K562 (cell line): ENCODE results near the gene OR2T10. TPM values are rescaled to one million over a fixed set of nuclear protein-coding genes. Genes with fewer than 3 reads are reported as not detected.
"Not testable (repeated sequence)": the region's sequence is repeated elsewhere in the genome, so short reads cannot be mapped to it uniquely, and the experiment has no call there.

Experiments used
- ATAC-seq: fragments of 200-7000 bp; cut with Tn5 transposase; 3 replicates; pipeline ENCODE4 v1.9.1; 2020; ENCODE audit warnings: moderate library complexity
- BruUV-seq: library from RNA; stranded (reverse); fragments of 400-500 nt; replicated peaks from 2 replicates; lab custom pipeline; 2021; lab: Mats Ljungman, UMichigan
- CTCF ChIA-PET: fragments of 300-600 bp; formaldehyde crosslinking; extraction: SDS; loops from one replicate; lab custom pipeline; 2021; ENCODE audit warnings: low intra/inter-chr PET ratio; lab: Yijun Ruan, JAX
- POLR2A ChIA-PET: fragments of 300-600, 350-650 bp; sonication (Branson Sonifier 250); formaldehyde crosslinking; extraction: SDS; loops from one replicate; lab custom pipeline; 2021; ENCODE audit warnings: antibody characterized with exemption, inconsistent platforms; lab: Yijun Ruan, JAX
- DNase-seq, 4 experiments: peaks; one replicate each; pipeline versions ENCODE4 v3.0.0 to v3.0.0-alpha.2; 2011 to 2018; ENCODE audit warnings: low spot score in 3 of 4, mixed read lengths in 3 of 4; ENCODE audit errors: extremely low read depth in 1 of 4
- FAIRE-seq: peaks from 2 replicates; lab custom pipeline; 2011; peaks lifted over from hg19 to GRCh38; lab: Jason Lieb, UNC
- H2AFZ ChIP-seq: 2 replicates; pipeline ENCODE4 v1.6.0; 2011; ENCODE audit warnings: low read depth, low read length, control low read depth, inconsistent platforms
- H3K27ac ChIP-seq: fragments of 200-600 bp; 3 replicates; pipeline ENCODE4 v1.8.0; 2011; ENCODE audit warnings: low read depth, mild to moderate bottlenecking, control low read depth, inconsistent platforms, low read length, moderate library complexity, mixed read lengths; ENCODE audit errors: extremely low read depth
- H3K27me3 ChIP-seq, 2 experiments: fragments of 300-600 bp in 1 of 2; 2 replicates in 1 of 2; 3 replicates in 1 of 2; pipeline versions ENCODE4 v1.6.0 to v1.8.0; 2011; ENCODE audit warnings: inconsistent platforms in 2 of 2, low read length in 2 of 2, mild to moderate bottlenecking in 1 of 2, mixed read lengths in 1 of 2, moderate library complexity in 1 of 2; ENCODE audit not compliant: control insufficient read depth in 2 of 2, insufficient read depth in 2 of 2
- H3K36me3 ChIP-seq: fragments of 300-600 bp; 3 replicates; pipeline ENCODE4 v1.8.0; 2011; ENCODE audit warnings: mild to moderate bottlenecking, low read length, inconsistent platforms; ENCODE audit not compliant: control insufficient read depth, insufficient read depth
- H3K4me1 ChIP-seq, 2 experiments: fragments of 200-600 bp in 1 of 2; replicated peaks in 1 of 2; 2 replicates in 1 of 2; 3 replicates in 1 of 2; pipeline versions ENCODE4 v1.5.1 to v1.8.0; 2011; ENCODE audit warnings: inconsistent platforms in 2 of 2, low read length in 2 of 2, mild to moderate bottlenecking in 1 of 2, mixed read lengths in 1 of 2, moderate library complexity in 1 of 2; ENCODE audit not compliant: control insufficient read depth in 2 of 2, insufficient read depth in 2 of 2
- H3K4me2 ChIP-seq: 2 replicates; pipeline ENCODE4 v1.6.1; 2011; ENCODE audit warnings: low read length, control low read depth, inconsistent platforms, mixed read lengths; ENCODE audit not compliant: insufficient read depth
- H3K4me3 ChIP-seq: fragments of 200-600 bp; sonication (generic), shearing (Covaris generic); 2 replicates; pipeline ENCODE4 v1.5.1; 2016; ENCODE audit warnings: control low read depth, inconsistent platforms
- H3K79me2 ChIP-seq: fragments of 200-600 bp; 3 replicates; pipeline ENCODE4 v1.8.0; 2011; ENCODE audit warnings: low read length, inconsistent platforms; ENCODE audit not compliant: control insufficient read depth, insufficient read depth
- H3K9ac ChIP-seq, 2 experiments: 2 replicates each; pipeline versions ENCODE4 v1.6.0 to v1.6.1; 2011; ENCODE audit warnings: low read depth in 2 of 2, low read length in 2 of 2, control low read depth in 1 of 2, inconsistent platforms in 1 of 2, mild to moderate bottlenecking in 1 of 2, mixed read lengths in 1 of 2; ENCODE audit not compliant: insufficient read depth in 1 of 2
- H3K9me1 ChIP-seq: one replicate; pipeline ENCODE4 v1.6.0; 2011; ENCODE audit warnings: inconsistent platforms, mild to moderate bottlenecking, low read length, moderate library complexity; ENCODE audit not compliant: control insufficient read depth, insufficient read depth
- H3K9me3 ChIP-seq: replicated peaks from 2 replicates; pipeline ENCODE4 v1.5.1; 2011; ENCODE audit warnings: low read depth, low read length, inconsistent platforms; ENCODE audit not compliant: control insufficient read depth, insufficient read depth
- H4K20me1 ChIP-seq: replicated peaks from 2 replicates; pipeline ENCODE4 v1.6.1; 2011; ENCODE audit warnings: low read length, inconsistent platforms, mixed read lengths; ENCODE audit not compliant: control insufficient read depth, insufficient read depth
- WGBS: fragments of 100-300 bp; shearing (Covaris generic); methylation state at CpG from one replicate; pipeline ENCODE4 v1.1.6; 2016; ENCODE audit warnings: low coverage, mixed read lengths; ENCODE audit not compliant: insufficient coverage; ENCODE audit errors: missing lambda C conversion rate; 5-methylcytosine and 5-hydroxymethylcytosine counted together
- in situ Hi-C: fragments of 300-500 bp; cut with MboI; formaldehyde crosslinking; loops from 4 replicates; pipeline ENCODE4 v1.15.0; 2018; ENCODE audit warnings: inconsistent platforms, mixed read lengths
- intact Hi-C: fragments of 100-400 bp; cut with micrococcal nuclease; formaldehyde crosslinking; loops from 2 replicates; pipeline ENCODE4 v1.14.2; 2022
- polyA plus RNA-seq, 8 experiments: library from polyadenylated mRNA; depleted of rRNA in 4 of 8; stranded (reverse) in 5 of 8; unstranded in 3 of 8; fragments of >200 nt; fragmentation: Nextera tagmentation in 2 of 8; fragmentation: Illumina TruSeq in 1 of 8; extraction: Ambion mirVana in 2 of 8; extraction: Trizol in 1 of 8; gene quantifications; 2 replicates each; pipeline versions ENCODE4 v1.2.1 to v1.2.3, GENCODE V29; 2011 to 2014; ENCODE audit warnings: inconsistent platforms in 1 of 8, missing spikeins in 1 of 8
- total RNA-seq, 7 experiments: library from RNA; depleted of rRNA in 6 of 7; stranded (reverse); fragments of >200 nt in 6 of 7; fragmentation: Illumina TruSeq in 2 of 7; extraction: Trizol in 2 of 7; gene quantifications; 2 replicates each; pipeline versions ENCODE4 v1.2.1 to v1.2.3, GENCODE V29; 2011 to 2021; ENCODE audit warnings: low replicate concordance in 1 of 7

Gene OR2T10
- total and polyA plus RNA-seq, 9 of the 15 experiments (the other 6 are each of a cell fraction or from before 2014, with no cell fraction given): not detected

GRCh38 chr1:248636612-248637011 is 39.1 kb upstream of the OR2T10 start:
- ATAC-seq, H3K9me3 ChIP-seq, FAIRE-seq, H3K4me3 ChIP-seq, DNase-seq, H3K9me1 ChIP-seq, BruUV-seq, H4K20me1 ChIP-seq, H3K36me3 ChIP-seq, H3K79me2 ChIP-seq, H3K4me2 ChIP-seq, H3K27me3 ChIP-seq, H3K27ac ChIP-seq, H3K9ac ChIP-seq, POLR2A ChIA-PET, CTCF ChIA-PET, intact Hi-C loops, in situ Hi-C loops, H3K4me1 ChIP-seq, H2AFZ ChIP-seq: not testable (repeated sequence)
- 0% methylated on average over 1 of the region's 5 CpGs for WGBS

GRCh38 chr1:248634991-248635390 is 37.5 kb upstream of the OR2T10 start, which contains the start of gene OR2T11:
Gene OR2T11 (minus strand): TSS chr1:248635091. CDS start chr1:248627128, 7,963 bp downstream.
- H2AFZ ChIP-seq, POLR2A ChIA-PET, DNase-seq, H3K4me3 ChIP-seq, H3K4me1 ChIP-seq, H3K36me3 ChIP-seq, H3K9me3 ChIP-seq, in situ Hi-C loops, FAIRE-seq, H3K9me1 ChIP-seq, H3K9ac ChIP-seq, BruUV-seq, H3K27me3 ChIP-seq, H4K20me1 ChIP-seq, intact Hi-C loops, ATAC-seq, H3K4me2 ChIP-seq, CTCF ChIA-PET, H3K79me2 ChIP-seq, H3K27ac ChIP-seq: not testable (repeated sequence)
- no CpG with 5 or more reads among the region's 2 CpGs for WGBS
